Tongue (tissue), 2 donors: ENCODE measurements around the gene USP21. TPM values are rescaled to one million over a fixed set of nuclear protein-coding genes. Genes with fewer than 3 reads are reported as not detected.

Source experiments
- DNase-seq: peaks from one replicate; pipeline ENCODE4 v3.0.0-alpha.2; 2015
- total RNA-seq: library from RNA; depleted of rRNA; stranded (reverse); fragments of >200 nt; gene quantifications from one replicate; pipeline ENCODE4 v1.2.3, GENCODE V29; 2014

USP21 gene
- total RNA-seq, 1 donor from 2014 or later = 16.5 TPM

DNA sequence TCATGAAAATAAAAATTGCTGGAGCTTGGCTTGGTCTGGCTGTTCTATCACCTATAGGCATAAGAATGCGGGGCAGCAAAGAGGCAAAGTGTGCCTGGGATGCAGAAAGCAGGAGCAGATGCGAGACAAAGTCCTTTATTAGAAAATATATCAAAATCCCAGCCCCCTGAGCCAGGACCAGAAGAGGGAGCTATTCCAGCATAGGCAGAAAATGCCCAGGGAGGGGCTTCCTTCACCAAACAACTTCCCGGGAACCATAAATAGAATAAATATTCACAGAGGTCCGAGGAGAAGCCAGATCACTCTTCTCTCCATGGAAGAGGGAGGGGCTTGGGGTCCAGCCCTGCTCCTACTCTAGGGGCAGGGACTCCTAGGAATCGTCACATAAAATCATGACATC, 11.9 kb downstream of the USP21 start:
- no peak for DNase-seq

- no peak for DNase-seq
Observed at GRCh38 chr1:161171696-161172095, 12.4 kb downstream of the USP21 start.

GRCh38 chr1:161172349-161172748, 13.0 kb downstream of the USP21 start:
- DNase-seq = no peak

GRCh38 chr1:161172776-161173376, 13.6 kb downstream of the USP21 start:
- DNase-seq = peak; percentile 41

DNA sequence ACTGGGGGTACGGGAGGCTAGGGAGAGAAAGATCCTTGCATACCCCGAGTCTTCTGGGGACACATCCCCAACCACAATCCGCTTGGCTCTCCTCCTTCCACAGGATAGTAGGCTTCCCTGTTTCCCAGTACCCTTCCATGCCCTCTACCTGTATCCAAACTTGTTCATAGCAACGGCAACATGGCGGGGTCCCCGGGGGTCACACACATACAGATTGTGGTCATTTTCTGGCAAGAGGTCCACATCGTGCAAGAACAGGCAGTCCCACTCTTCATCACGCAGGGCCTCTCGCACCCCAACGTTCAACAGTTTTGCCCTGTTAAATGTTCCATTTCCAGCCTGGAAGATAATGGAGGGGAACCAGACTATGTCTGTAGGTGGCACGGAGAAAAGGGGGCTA, 14.4 kb downstream of the USP21 start:
- no peak for DNase-seq

GRCh38 chr1:161174911-161175310, 15.6 kb downstream of the USP21 start:
- DNase-seq = no peak

DNA sequence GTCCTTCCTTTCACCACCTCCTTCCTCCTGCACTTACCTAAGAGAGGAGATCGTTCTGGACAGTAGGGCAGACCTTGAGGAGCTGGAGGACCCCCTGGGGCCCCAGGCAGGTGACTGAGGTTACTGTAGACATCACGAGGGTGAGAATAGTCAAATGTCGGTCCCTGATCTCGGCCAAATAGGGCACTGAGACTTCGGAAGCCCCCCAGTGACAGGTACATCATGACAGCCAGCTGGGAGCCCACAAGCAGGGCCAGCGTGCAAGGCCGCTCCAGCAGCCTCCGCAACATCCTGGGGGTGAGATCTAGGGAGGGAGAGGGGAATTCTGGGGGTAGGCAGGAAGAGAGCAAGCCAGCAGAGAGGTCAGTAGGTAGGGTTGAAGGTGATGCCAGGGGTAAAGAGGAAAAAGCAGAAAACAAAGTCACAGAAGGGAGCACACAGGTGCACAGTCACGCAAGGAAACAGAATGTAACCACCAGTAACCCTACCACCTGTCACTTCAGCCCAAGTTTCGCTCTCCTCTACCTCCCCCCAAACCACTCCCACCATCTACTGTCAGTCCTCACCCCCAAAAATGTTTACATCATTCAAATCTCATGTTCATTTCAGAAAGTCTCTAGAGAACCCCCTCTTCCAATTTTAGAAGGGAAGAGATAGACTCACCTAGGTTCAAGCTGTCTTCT, 16.6 kb downstream of the USP21 start:
- no peak for DNase-seq

- no peak for DNase-seq
Observed at GRCh38 chr1:161176468-161177111, 17.3 kb downstream of the USP21 start.

GRCh38 chr1:161177112-161177935, 18.0 kb downstream of the USP21 start, which contains the start of gene B4GALT3:
Gene B4GALT3 (minus strand): TSS chr1:161177507. CDS start chr1:161176060, 1,447 bp downstream.
- DNase-seq = peak; percentile 94

- DNase-seq = no peak
Observed at GRCh38 chr1:161177936-161178244, 18.6 kb downstream of the USP21 start.

- DNase-seq = no peak
Observed at GRCh38 chr1:161179698-161180097, 20.4 kb downstream of the USP21 start.

DNA sequence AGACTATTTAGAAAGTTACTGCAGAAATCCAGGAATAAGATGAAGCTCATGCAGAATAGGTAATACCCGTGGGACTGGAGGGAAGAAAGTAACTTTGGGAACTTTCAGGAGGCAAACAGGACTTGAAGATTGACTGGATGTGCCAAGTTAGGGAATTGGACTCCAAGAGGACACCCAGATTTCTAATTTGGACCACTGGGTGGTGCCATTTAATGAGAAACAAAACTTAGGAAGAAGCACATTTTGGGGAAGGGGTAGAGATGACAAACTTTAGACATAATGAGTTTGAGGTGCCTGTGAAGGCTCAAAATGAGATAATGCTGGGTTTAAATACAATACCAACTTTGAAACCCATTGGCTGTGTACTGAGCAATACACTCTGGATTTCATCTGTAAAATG, 21.3 kb downstream of the USP21 start:
- DNase-seq = no peak

GRCh38 chr1:161182214-161182613, 22.9 kb downstream of the USP21 start:
- DNase-seq = no peak

GRCh38 chr1:161185282-161185682, 26.0 kb downstream of the USP21 start:
- peak; percentile 90 for DNase-seq

GRCh38 chr1:161185732-161186311, 26.5 kb downstream of the USP21 start:
- DNase-seq = no peak

GRCh38 chr1:161187311-161187710, 28.0 kb downstream of the USP21 start:
- no peak for DNase-seq

DNA sequence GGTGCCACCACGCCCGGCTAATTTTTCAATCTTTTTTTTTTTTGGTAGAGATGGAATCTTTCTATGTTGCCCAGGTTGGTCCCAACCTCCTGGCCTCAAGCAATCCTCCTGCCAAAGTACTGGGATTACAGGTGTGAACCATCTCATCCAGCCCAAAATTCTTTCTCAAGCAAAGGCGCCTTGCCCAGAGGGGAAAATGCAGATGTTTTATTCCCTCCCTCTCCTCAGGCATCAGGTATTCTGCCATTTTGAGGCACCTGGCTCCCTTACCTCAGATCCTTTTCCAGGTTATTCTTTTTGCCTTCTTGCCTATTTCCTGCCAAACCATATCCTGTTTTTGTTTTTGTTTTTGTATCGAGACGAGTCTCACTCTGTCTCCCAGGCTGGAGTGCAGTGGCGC, 29.1 kb downstream of the USP21 start:
- no peak for DNase-seq

- DNase-seq = no peak
Observed at GRCh38 chr1:161189036-161189435, 29.7 kb downstream of the USP21 start.

DNA sequence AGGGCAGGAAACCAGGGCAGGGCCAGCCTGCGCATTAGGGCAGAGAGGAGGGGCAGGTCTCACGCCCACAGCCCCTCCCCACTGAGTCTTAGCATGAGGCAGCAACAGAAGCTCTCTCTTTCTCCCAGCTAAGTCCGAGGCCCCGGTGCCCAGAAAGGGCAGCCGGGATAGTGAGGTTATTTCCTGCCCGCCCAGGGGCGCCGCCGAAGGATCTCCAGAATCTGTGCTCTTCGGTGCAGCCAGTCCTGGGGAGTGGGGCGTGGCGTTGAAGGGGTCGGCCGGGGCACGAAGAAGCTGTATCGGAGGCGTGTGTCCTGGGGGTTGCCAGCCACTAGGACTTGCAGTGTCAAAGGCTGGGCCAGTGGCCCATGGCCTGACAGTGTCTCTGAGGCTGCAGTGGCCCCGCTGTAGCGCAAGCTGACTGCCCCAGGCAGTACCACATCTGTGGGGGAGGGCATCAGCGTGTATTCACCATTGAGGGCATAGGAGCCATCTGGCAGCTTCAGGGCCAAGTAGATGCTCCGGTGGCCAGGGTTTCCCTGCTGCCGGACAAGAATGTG, 31.7 kb downstream of the USP21 start:
- DNase-seq = no peak

DNA sequence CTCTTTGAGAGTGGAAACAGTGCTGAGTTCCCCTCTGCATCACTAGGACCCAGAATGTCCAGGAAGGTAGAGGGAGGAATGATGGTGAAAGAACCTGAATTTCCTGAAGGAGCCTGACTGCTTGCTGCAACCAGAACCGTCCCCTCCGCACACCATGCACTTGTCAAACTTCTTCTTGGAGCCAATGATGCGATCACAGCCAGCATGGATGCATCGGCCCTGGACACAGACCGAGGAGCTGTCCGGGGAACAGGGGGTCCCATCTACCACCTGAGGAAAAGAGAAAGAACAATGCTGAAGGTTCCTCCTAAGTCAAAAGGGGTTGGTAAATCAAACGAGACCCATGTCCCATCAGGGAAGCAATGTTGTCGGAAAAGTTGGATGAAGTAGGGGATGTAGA, 32.7 kb downstream of the USP21 start:
- DNase-seq = no peak

DNA sequence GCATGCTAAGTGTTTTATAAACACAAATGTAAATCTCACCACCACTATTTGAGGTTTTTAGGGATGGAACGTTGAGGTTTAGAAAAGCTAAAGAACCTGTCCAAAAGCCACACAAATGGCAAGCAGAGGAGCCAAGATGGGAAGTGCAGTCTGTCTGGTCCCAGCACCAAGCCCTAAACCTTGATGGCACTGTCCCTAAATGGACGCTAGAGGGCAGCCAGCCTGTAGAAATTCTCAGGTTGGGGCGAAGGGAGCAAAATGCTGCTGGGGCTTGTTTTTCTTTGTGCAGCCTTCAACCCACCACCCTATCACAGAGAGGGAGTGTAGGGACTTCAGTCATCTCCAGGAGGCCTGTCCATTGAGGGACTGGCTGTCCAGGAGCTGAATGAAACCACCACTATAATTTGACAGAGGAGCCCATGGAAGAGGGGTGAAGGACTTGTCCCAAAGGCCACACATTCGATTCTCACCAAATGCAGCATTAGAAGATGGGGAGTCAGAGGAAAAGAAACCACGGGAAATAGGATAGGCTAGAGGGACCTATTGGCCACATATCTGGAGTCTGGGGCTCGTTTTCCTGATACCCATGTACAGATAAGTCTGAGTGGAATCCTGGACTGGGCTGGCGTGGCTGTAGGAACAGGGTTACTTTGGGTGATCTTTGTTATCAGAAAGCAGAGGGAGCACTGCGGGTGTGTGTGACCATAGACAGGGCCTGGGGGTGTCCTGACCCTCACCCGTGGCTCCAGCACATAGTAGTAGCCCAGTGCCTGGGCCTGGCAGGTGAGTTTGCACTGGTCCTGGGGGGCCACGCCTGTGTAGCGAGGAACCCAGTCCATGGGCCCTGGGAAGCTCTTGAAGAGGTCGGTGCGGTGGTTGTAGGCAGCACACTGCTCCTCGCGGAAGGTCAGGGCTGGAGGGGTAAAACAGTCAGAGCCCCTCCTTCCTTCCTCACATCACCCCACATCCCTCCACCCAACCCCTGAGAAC, 33.5 kb downstream of the USP21 start:
- DNase-seq = peak; percentile 87
